AG04450 (cell line): ENCODE results near the gene SHF. TPM values are rescaled to one million over a fixed set of nuclear protein-coding genes. Genes with fewer than 3 reads are reported as not detected.

ENCODE experiments used
- CTCF ChIA-PET: fragments of 300-600, 350-600 bp; formaldehyde crosslinking; extraction: SDS; loops from one replicate; lab custom pipeline; 2022; ENCODE audit warnings: antibody characterized with exemption, inconsistent platforms; lab: Charles Lee
- POLR2A ChIA-PET: fragments of 350-600 bp; formaldehyde crosslinking; extraction: SDS; loops from one replicate; lab custom pipeline; 2021; ENCODE audit warnings: antibody characterized with exemption, inconsistent platforms; lab: Yijun Ruan, JAX
- DNase-seq: peaks from one replicate; pipeline ENCODE4 v3.0.0-alpha.2; 2011; ENCODE audit warnings: low read depth, low spot score
- H3K27ac ChIP-seq: one replicate; pipeline ENCODE4 v1.5.1; 2012; ENCODE audit warnings: low read depth, low read length, control low read depth
- H3K27me3 ChIP-seq: one replicate; pipeline ENCODE4 v1.6.0; 2012; ENCODE audit warnings: low read length; ENCODE audit not compliant: control insufficient read depth, insufficient read depth
- H3K4me3 ChIP-seq: 2 replicates; pipeline ENCODE4 v1.5.1; 2011; ENCODE audit warnings: mild to moderate bottlenecking, low read depth, low read length, control low read depth
- H3K9me3 ChIP-seq: 2 replicates; pipeline ENCODE4 v1.5.1; 2012; ENCODE audit warnings: low read length; ENCODE audit not compliant: control insufficient read depth, insufficient read depth
- polyA plus RNA-seq: library from polyadenylated mRNA; depleted of rRNA; stranded (reverse); fragments of >200 nt; gene quantifications from 2 replicates; pipeline ENCODE4 v1.2.3, GENCODE V29; 2011
- TF ChIP-seq, protein P1 (sequence below): IDR thresholded peaks from 2 replicates; pipeline ENCODE4 v1.5.1; 2011; ENCODE audit warnings: low read depth, low read length, control low read depth, inconsistent platforms

SHF gene
- polyA plus RNA-seq, 1 experiment = 4.1 TPM

DNA sequence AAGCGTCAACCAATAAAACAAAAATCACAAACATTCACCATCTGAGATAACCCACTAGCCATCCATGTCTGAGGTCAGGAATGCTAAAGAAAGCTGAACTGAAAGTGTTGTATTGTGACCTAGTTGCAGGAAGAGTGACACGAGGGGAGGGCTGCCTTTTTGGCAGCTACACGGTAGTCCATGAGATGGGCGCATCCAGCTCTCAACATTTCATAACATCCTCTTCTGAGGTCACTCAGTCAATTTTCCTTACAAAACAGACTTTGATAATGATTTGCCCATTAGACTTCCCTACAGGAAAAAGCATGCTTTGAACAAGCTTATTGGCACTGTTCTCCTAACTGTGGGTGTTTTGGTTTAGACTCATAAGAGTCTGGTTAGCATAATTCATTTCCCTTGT lies 15.4 kb upstream of the SHF start:
- TF ChIP-seq, protein P1, sequence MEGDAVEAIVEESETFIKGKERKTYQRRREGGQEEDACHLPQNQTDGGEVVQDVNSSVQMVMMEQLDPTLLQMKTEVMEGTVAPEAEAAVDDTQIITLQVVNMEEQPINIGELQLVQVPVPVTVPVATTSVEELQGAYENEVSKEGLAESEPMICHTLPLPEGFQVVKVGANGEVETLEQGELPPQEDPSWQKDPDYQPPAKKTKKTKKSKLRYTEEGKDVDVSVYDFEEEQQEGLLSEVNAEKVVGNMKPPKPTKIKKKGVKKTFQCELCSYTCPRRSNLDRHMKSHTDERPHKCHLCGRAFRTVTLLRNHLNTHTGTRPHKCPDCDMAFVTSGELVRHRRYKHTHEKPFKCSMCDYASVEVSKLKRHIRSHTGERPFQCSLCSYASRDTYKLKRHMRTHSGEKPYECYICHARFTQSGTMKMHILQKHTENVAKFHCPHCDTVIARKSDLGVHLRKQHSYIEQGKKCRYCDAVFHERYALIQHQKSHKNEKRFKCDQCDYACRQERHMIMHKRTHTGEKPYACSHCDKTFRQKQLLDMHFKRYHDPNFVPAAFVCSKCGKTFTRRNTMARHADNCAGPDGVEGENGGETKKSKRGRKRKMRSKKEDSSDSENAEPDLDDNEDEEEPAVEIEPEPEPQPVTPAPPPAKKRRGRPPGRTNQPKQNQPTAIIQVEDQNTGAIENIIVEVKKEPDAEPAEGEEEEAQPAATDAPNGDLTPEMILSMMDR = no peak
- H3K9me3 ChIP-seq = no peaks in the 10 kb centered on the region

DNA sequence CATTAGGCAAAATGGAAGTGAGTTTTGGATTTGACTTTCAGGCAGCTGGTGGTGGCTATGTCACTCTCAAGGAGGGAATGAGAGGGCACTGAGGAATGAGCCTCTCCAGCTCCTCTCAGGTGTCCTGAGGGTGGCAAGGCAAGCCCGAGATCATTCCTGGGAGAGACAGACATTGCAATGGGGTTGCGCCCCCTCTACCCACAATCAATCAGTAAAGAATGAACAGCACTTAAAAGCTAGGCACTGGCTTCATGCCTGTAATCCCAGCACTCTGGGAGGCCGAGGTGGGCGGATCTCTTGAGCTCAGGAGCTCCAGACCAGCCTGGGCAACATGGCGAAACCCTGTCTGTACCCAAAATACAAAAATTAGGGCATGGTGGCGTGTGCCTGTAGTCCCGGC lies 14.1 kb upstream of the SHF start:
- Histone ChIP-seq H3K27ac (no peak overlapping the region), H3K27me3 (no peaks in the 10 kb centered on the region), H3K4me3 (no peak overlapping the region), H3K9me3 (no peaks in the 10 kb centered on the region)
- ChIA-PET POLR2A (interaction anchor here (1.3 kb wide), 1 partner anchor 200 kb away, joined by 4 read pairs; a partner anchor contains a TSS), CTCF (interaction anchor here (0.9 to 7.9 kb wide), 6 partner anchors 34 to 256 kb away, joined by 3 to 70 read pairs (median 8); no protein-coding TSS in a partner anchor)
- DNase-seq = no peak
- TF ChIP-seq, protein P1 = no peak

More for the DNA sequence above, 15.4 kb upstream of the SHF start:
- ChIA-PET POLR2A (interaction anchor here (0.7 kb wide), 1 partner anchor 490 kb away, joined by 3 read pairs; no protein-coding TSS in a partner anchor), CTCF (interaction anchor here (0.7 to 7.9 kb wide), 5 partner anchors 12 to 226 kb away, joined by 4 to 70 read pairs (median 8); no protein-coding TSS in a partner anchor)
- no peak for DNase-seq
- H3K4me3 ChIP-seq = no peak overlapping the region
- H3K27me3 ChIP-seq = peaks cover 1% of the 10 kb centered on the region
- H3K27ac ChIP-seq = no peak overlapping the region

DNA sequence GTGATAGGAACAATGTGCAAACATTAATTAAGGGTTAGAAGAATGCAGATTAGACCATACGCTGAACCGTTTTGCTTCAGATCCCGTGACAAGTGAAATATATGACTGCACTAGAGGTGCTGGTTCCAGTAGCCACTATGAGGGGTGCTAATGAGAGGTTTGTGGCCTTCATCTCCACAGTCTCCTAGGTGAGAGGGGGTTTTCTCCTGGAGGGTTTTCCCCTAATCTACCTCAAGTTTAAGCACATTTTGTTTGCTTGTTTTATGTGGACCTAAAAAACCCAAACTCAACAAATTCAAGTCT lies 13.7 kb upstream of the SHF start:
- CTCF ChIA-PET = interaction anchor here (0.9 to 7.9 kb wide), 6 partner anchors 33 to 256 kb away, joined by 3 to 70 read pairs (median 9); no protein-coding TSS in a partner anchor
- DNase-seq = no peak
- TF ChIP-seq, protein P1 = no peak
- H3K4me3 ChIP-seq = no peak overlapping the region
- POLR2A ChIA-PET = interaction anchor here (0.8 to 1.3 kb wide), 4 partner anchors 34 to 200 kb away, joined by 3 to 4 read pairs (median 4); a partner anchor contains a TSS
- H3K27me3 ChIP-seq = no peaks in the 10 kb centered on the region
- H3K27ac ChIP-seq = no peak overlapping the region
- H3K9me3 ChIP-seq = no peaks in the 10 kb centered on the region

DNA sequence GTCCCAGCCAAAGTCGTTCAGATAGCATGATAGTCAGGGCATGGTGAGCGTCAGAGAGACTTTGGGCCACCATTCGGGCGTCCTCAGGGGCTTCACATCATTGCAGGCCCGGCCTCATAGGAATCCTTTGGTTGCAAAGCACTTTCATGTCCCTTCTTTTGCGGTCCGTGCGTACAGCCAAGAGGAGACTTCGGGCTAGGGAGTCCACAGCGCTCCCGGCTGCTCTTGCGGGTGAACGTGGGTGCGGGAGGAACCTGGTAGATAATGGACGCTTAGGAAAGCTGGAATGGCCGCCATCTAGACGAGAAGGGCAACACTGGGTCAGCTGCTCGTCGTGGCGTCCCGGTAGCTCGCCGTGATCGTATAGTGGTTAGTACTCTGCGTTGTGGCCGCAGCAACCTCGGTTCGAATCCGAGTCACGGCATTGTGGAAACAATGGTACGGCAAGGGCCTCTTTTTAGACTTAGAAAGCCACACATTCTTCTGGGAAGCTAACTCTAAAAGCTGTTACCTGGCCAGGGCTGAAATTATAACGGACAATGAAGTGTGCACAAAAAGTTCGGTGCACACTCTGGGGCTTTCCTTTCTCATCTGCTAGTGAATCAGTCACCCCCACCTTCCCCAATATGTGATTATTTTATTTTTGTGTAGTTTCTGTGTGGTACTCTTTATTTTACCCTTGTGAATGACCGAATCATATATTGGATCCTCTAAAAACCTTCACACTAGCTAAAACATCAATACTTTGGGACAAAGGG lies 13.2 kb upstream of the SHF start:
- TF ChIP-seq, protein P1 = no peak
- POLR2A ChIA-PET = interaction anchor here (0.8 to 1.3 kb wide), 4 partner anchors 34 to 201 kb away, joined by 3 to 4 read pairs (median 4); a partner anchor contains a TSS
- CTCF ChIA-PET = interaction anchor here (0.9 to 7.9 kb wide), 6 partner anchors 33 to 257 kb away, joined by 3 to 70 read pairs (median 9); no protein-coding TSS in a partner anchor
- H3K27ac ChIP-seq = peak overlapping the region; percentile 92
- peak overlapping the region; percentile 94 for H3K4me3 ChIP-seq
- no peaks in the 10 kb centered on the region for H3K9me3 ChIP-seq
- peak; percentile 59 for DNase-seq
- H3K27me3 ChIP-seq = no peaks in the 10 kb centered on the region
